Cardiac muscle cell (in vitro differentiated cells and primary cell): ENCODE data around the gene HNRNPU. TPM values are rescaled to one million over a fixed set of nuclear protein-coding genes. Genes with fewer than 3 reads are reported as not detected.
A peak's percentile ranks its signal among the peaks of the same experiment; 100 is the strongest.
"Not testable (repeated sequence)": the region's sequence is repeated elsewhere in the genome, so short reads cannot be mapped to it uniquely, and the experiment has no call there.

ENCODE experiments used
- DNase-seq, 2 donors: peaks; one replicate each; pipeline versions ENCODE4 v3.0.0 to v3.0.0-alpha.2; 2010 to 2017; ENCODE audit warnings: low read depth in 1 of 2, low spot score in 1 of 2
- H3K27ac ChIP-seq: fragments of 200-600 bp; sonication (generic); 2 replicates; pipeline ENCODE4 v1.5.1; 2016
- H3K27me3 ChIP-seq: fragments of 200-600 bp; sonication (generic); 2 replicates; pipeline ENCODE4 v1.6.0; 2016; ENCODE audit warnings: control low read depth
- H3K36me3 ChIP-seq: fragments of 200-600 bp; sonication (generic); 2 replicates; pipeline ENCODE4 v1.5.1; 2016; ENCODE audit warnings: control low read depth
- H3K4me1 ChIP-seq: fragments of 200-600 bp; sonication (generic); 2 replicates; pipeline ENCODE4 v1.8.1; 2017; ENCODE audit warnings: low read depth, mild to moderate bottlenecking, mixed run types
- H3K4me3 ChIP-seq: fragments of 200-600 bp; sonication (generic); 2 replicates; pipeline ENCODE4 v1.5.1; 2016; ENCODE audit warnings: mild to moderate bottlenecking
- H3K9me3 ChIP-seq: fragments of 200-600 bp; sonication (generic); 2 replicates; pipeline ENCODE4 v1.5.1; 2017; ENCODE audit warnings: low read depth, mild to moderate bottlenecking, control low read depth
- CTCF ChIP-seq: IDR thresholded peaks from 2 replicates; pipeline ENCODE4 v1.5.1; 2012; ENCODE audit warnings: low read depth, mild to moderate bottlenecking, low read length
- polyA plus RNA-seq: library from polyadenylated mRNA; unstranded; fragments of >200 nt; fragmentation: Nextera tagmentation; extraction: Ambion mirVana; gene quantifications from 2 replicates; pipeline ENCODE4 v1.2.1, GENCODE V29; 2016
- total RNA-seq: library from RNA; depleted of rRNA; stranded (reverse); fragments of >200 nt; gene quantifications from 2 replicates; pipeline ENCODE4 v1.2.3, GENCODE V29; 2016

The HNRNPU gene
- total and polyA plus RNA-seq, 2 experiments from 2014 or later: 345 to 447 TPM

GRCh38 chr1:244836584-244836983 is 27.8 kb downstream of the HNRNPU start:
- Histone ChIP-seq H3K27me3 (no peaks in the 10 kb centered on the region), H3K4me3 (peak overlapping the region; percentile 57), H3K4me1 (peaks cover 18% of the 10 kb centered on the region), H3K36me3 (peaks cover 3% of the 10 kb centered on the region), H3K9me3 (no peaks in the 10 kb centered on the region), H3K27ac (peak overlapping the region; percentile 100)
- TF ChIP-seq CTCF: no peak
- DNase-seq: peak in 1 of 2 donors; percentile 26

GRCh38 chr1:244836135-244836521 is 28.2 kb downstream of the HNRNPU start:
- peaks cover 18% of the 10 kb centered on the region for H3K4me1 ChIP-seq
- no peaks in the 10 kb centered on the region for H3K27me3 ChIP-seq
- no peak for TF ChIP-seq CTCF
- no peaks in the 10 kb centered on the region for H3K9me3 ChIP-seq
- peaks cover 3% of the 10 kb centered on the region for H3K36me3 ChIP-seq
- H3K27ac ChIP-seq: peak overlapping the region; percentile 100
- DNase-seq: peak in 1 of 2 donors; percentile 42
- peak overlapping the region; percentile 57 for H3K4me3 ChIP-seq

GRCh38 chr1:244835276-244836134 is 28.8 kb downstream of the HNRNPU start, which contains the start of gene COX20:
TSS of gene COX20 (plus strand) at chr1:244835658. CDS start at chr1:244835715, 57 bp downstream.
- Histone ChIP-seq H3K4me1 (peaks cover 18% of the 10 kb centered on the region), H3K4me3 (peak within 1 kb of the TSS; percentile 57), H3K27ac (peak within 1 kb of the TSS; percentile 100), H3K27me3 (no peaks in the 10 kb centered on the region), H3K9me3 (no peaks in the 10 kb centered on the region), H3K36me3 (no peaks in the 10 kb centered on the region)
- DNase-seq: peak; percentile 90 to 95
- TF ChIP-seq CTCF: no peak

- Histone ChIP-seq H3K27me3 (no peaks in the 10 kb centered on the region), H3K9me3 (no peaks in the 10 kb centered on the region), H3K4me3 (peak overlapping the region; percentile 57), H3K36me3 (no peaks in the 10 kb centered on the region), H3K27ac (peak overlapping the region; percentile 100), H3K4me1 (peaks cover 18% of the 10 kb centered on the region)
- no peak for TF ChIP-seq CTCF
- peak; percentile 94 for DNase-seq
Measured at GRCh38 chr1:244834543-244835275, 29.6 kb downstream of the HNRNPU start.

GRCh38 chr1:244833734-244834542 is 30.4 kb downstream of the HNRNPU start:
- H3K36me3 ChIP-seq: no peaks in the 10 kb centered on the region
- peak overlapping the region; percentile 100 for H3K27ac ChIP-seq
- peaks cover 18% of the 10 kb centered on the region for H3K4me1 ChIP-seq
- peak; percentile 26 for TF ChIP-seq CTCF
- DNase-seq: peak; percentile 48 to 79
- H3K27me3 ChIP-seq: no peaks in the 10 kb centered on the region
- H3K4me3 ChIP-seq: peak overlapping the region; percentile 57
- no peaks in the 10 kb centered on the region for H3K9me3 ChIP-seq

- H3K9me3 ChIP-seq, H3K4me3 ChIP-seq, H3K27me3 ChIP-seq, H3K27ac ChIP-seq, DNase-seq, H3K36me3 ChIP-seq: not testable (repeated sequence)
- H3K4me1 ChIP-seq: peaks cover 18% of the 10 kb centered on the region
Measured at GRCh38 chr1:244833260-244833659, 31.1 kb downstream of the HNRNPU start.
